Motor neuron (in vitro differentiated cells): ENCODE data around the gene ESRRA. TPM values are rescaled to one million over a fixed set of nuclear protein-coding genes. Genes with fewer than 3 reads are reported as not detected.
A peak's percentile ranks its signal among the peaks of the same experiment; 100 is the strongest.

ENCODE experiments used
- ATAC-seq, 8 experiments: fragments of 200-7000 bp; cut with Tn5 transposase; replicated peaks in 6 of 8; 2 replicates each; pipeline ENCODE4 v1.8.0; 2021; ENCODE audit warnings: mild to moderate bottlenecking in 8 of 8, moderate library complexity in 8 of 8
- H3K27ac ChIP-seq, 2 donors: fragments of 250-450 bp; sonication (Bioruptor Pico); 2 replicates each; pipeline ENCODE4 v1.9.0; 2021; ENCODE audit warnings: antibody characterized with exemption in 2 of 2, mild to moderate bottlenecking in 2 of 2, moderate library complexity in 1 of 2
- H3K4me1 ChIP-seq, 2 donors: fragments of 250-450 bp; sonication (Bioruptor Pico); replicated peaks in 1 of 2; 2 replicates each; pipeline ENCODE4 v1.6.1; 2021; ENCODE audit warnings: antibody characterized with exemption in 2 of 2, mild to moderate bottlenecking in 2 of 2, moderate library complexity in 1 of 2
- H3K4me3 ChIP-seq, 5 donors: fragments of 250-450 bp; sonication (Bioruptor Pico); 2 replicates each; pipeline ENCODE4 v1.9.0; 2021; ENCODE audit warnings: antibody characterized with exemption in 5 of 5, mild to moderate bottlenecking in 5 of 5, moderate library complexity in 4 of 5
- WGBS, 10 experiments: fragments of 450-650 bp; shearing (Covaris generic); methylation state at CpG; one replicate each; pipeline ENCODE4 v1.0.0; 2022; 5-methylcytosine and 5-hydroxymethylcytosine counted together
- in situ Hi-C, 9 experiments: fragments of 400-800 bp; cut with MboI; loops; one replicate each; pipeline ENCODE4 v1.15.0; 2021; ENCODE audit warnings: low sequenced_read_pairs in 9 of 9, low pct_unique_long_range_greater_than_20kb in 2 of 9; ENCODE audit not compliant: unreplicated experiment in 9 of 9
- total RNA-seq, 8 experiments: library from RNA; unstranded; fragments of 300-600 nt; gene quantifications; 2 replicates each; pipeline versions ENCODE4 v1.2.3 to v1.2.4, GENCODE V29; 2022

The ESRRA gene
- total RNA-seq, 8 experiments from 2014 or later: 9.3 to 75.7 (median 19.1) TPM

GRCh38 chr11:64324692-64325469 lies 19.6 kb downstream of the ESRRA start:
- Histone ChIP-seq H3K4me3 (no peak overlapping the region), H3K4me1 (no peaks in the 10 kb centered on the region), H3K27ac (no peak overlapping the region)
- ATAC-seq: peak in 4 of 8 experiments; percentile 2 to 34 (median 4)
- in situ Hi-C loops: no loop called here
- 71 to 92% (median 86%) methylated on average over 2 to 9 of the region's 11 CpGs; no CpG with 5 or more reads in 1 of the 10 experiments for WGBS, 10 experiments

- no peak for ATAC-seq
- H3K4me3 ChIP-seq: no peak overlapping the region
- in situ Hi-C loops: no loop called here
- no peaks in the 10 kb centered on the region for H3K4me1 ChIP-seq
- no peak overlapping the region for H3K27ac ChIP-seq
- WGBS, 10 experiments: 88 to 100% (median 98%) methylated on average over 1 to 2 of the region's 2 CpGs; no CpG with 5 or more reads in 4 of the 10 experiments
Measured at GRCh38 chr11:64327375-64327774, 22.1 kb downstream of the ESRRA start.

- Histone ChIP-seq H3K4me1 (no peaks in the 10 kb centered on the region), H3K4me3 (no peak overlapping the region), H3K27ac (no peak overlapping the region)
- no peak for ATAC-seq
- in situ Hi-C loops: no loop called here
- WGBS, 10 experiments: 63 to 100% (median 100%) methylated on average over 1 to 3 of the region's 3 CpGs; no CpG with 5 or more reads in 3 of the 10 experiments
Measured at GRCh38 chr11:64327993-64328392, 22.7 kb downstream of the ESRRA start.

- in situ Hi-C loops: no loop called here
- H3K4me1 ChIP-seq: peaks cover 8% of the 10 kb centered on the region in 2 donors
- no peak overlapping the region for H3K27ac ChIP-seq
- H3K4me3 ChIP-seq: no peak overlapping the region
- no peak for ATAC-seq
- 24 to 100% (median 100%) methylated on average over 1 to 3 of the region's 11 CpGs; no CpG with 5 or more reads in 4 of the 10 experiments for WGBS, 10 experiments
Measured at GRCh38 chr11:64330888-64331287, 25.6 kb downstream of the ESRRA start.

- in situ Hi-C loops: no loop called here
- 6 to 86% (median 42%) methylated on average over 1 to 12 of the region's 20 CpGs; no CpG with 5 or more reads in 2 of the 10 experiments for WGBS, 10 experiments
- ATAC-seq: peak in 6 of 8 experiments; percentile 4 to 86 (median 54)
Measured at GRCh38 chr11:64331569-64332371, 26.4 kb downstream of the ESRRA start.

GRCh38 chr11:64333556-64333955 lies 28.2 kb downstream of the ESRRA start:
- Histone ChIP-seq H3K27ac (no peak overlapping the region), H3K4me3 (no peak overlapping the region), H3K4me1 (peaks cover 8% of the 10 kb centered on the region in 2 donors)
- no peak for ATAC-seq
- in situ Hi-C loops: no loop called here
- WGBS, 10 experiments: 28 to 100% (median 83%) methylated on average over 2 to 7 of the region's 8 CpGs; no CpG with 5 or more reads in 3 of the 10 experiments

More at GRCh38 chr11:64331569-64332371, 26.4 kb downstream of the ESRRA start:
- H3K27ac ChIP-seq: no peak overlapping the region
- no peak overlapping the region for H3K4me3 ChIP-seq
- H3K4me1 ChIP-seq: peaks cover 8% of the 10 kb centered on the region in 2 donors

GRCh38 chr11:64334764-64335735 lies 29.7 kb downstream of the ESRRA start:
- ATAC-seq: peak; percentile 83 to 99 (median 98)
- 0 to 100% (median 49%) methylated on average over 1 to 9 of the region's 13 CpGs; no CpG with 5 or more reads in 2 of the 10 experiments for WGBS, 10 experiments
- H3K4me1 ChIP-seq: peaks cover 8% of the 10 kb centered on the region in 2 donors
- peak overlapping the region in 1 of 2 donors; percentile 8 for H3K27ac ChIP-seq
- in situ Hi-C loops: no loop called here
- no peak overlapping the region for H3K4me3 ChIP-seq

GRCh38 chr11:64337538-64338249 lies 32.4 kb downstream of the ESRRA start:
- Histone ChIP-seq H3K4me3 (no peak overlapping the region), H3K27ac (no peak overlapping the region), H3K4me1 (peaks cover 15 to 16% of the 10 kb centered on the region in 2 donors)
- no peak for ATAC-seq
- in situ Hi-C loops: no loop called here
- WGBS, 10 experiments: 11 to 86% (median 71%) methylated on average over 1 to 8 of the region's 8 CpGs

- in situ Hi-C loops: no loop called here
- no peak overlapping the region for H3K4me3 ChIP-seq
- H3K27ac ChIP-seq: no peak overlapping the region
- ATAC-seq: no peak
- WGBS, 10 experiments: 60 to 96% (median 80%) methylated on average over 1 to 6 of the region's 8 CpGs; no CpG with 5 or more reads in 5 of the 10 experiments
- peaks cover 24 to 25% of the 10 kb centered on the region in 2 donors for H3K4me1 ChIP-seq
Measured at GRCh38 chr11:64338716-64339115, 33.4 kb downstream of the ESRRA start.

GRCh38 chr11:64339286-64339685 lies 34.0 kb downstream of the ESRRA start:
- Histone ChIP-seq H3K4me1 (peaks cover 27 to 31% of the 10 kb centered on the region in 2 donors), H3K27ac (no peak overlapping the region), H3K4me3 (no peak overlapping the region)
- WGBS, 10 experiments: 0 to 100% (median 67%) methylated on average over 1 to 4 of the region's 4 CpGs
- no peak for ATAC-seq
- in situ Hi-C loops: no loop called here

GRCh38 chr11:64339754-64340408 lies 34.6 kb downstream of the ESRRA start, which contains the start of gene CCDC88B:
CCDC88B (plus strand) TSS chr11:64340204; CDS start chr11:64340267, 63 bp downstream.
- H3K4me3 ChIP-seq: no peak within 1 kb of the TSS
- peaks cover 25 to 29% of the 10 kb centered on the region in 2 donors for H3K4me1 ChIP-seq
- 60 to 100% (median 77%) methylated on average over 1 to 6 of the region's 16 CpGs; no CpG with 5 or more reads in 7 of the 10 experiments for WGBS, 10 experiments
- no peak within 1 kb of the TSS for H3K27ac ChIP-seq
- in situ Hi-C loops: no loop called here
- no peak for ATAC-seq
